HEK293T (cell line): ENCODE measurements around the gene PRAMEF13.
"Not testable (repeated sequence)": the region's sequence is repeated elsewhere in the genome, so short reads cannot be mapped to it uniquely, and the experiment has no call there.

Experiments used
- ARNT ChIP-seq: fragments of 450-650 bp; IDR thresholded peaks from 2 replicates; pipeline ENCODE4 v1.6.1; 2017; ENCODE audit warnings: mild to moderate bottlenecking
- BHLHE40 ChIP-seq: fragments of 450-650 bp; IDR thresholded peaks from 2 replicates; pipeline ENCODE4 v1.6.1; 2016; ENCODE audit warnings: mild to moderate bottlenecking, moderate library complexity, borderline replicate concordance
- CTBP1 ChIP-seq: fragments of 450-650 bp; IDR thresholded peaks from 2 replicates; pipeline ENCODE4 v1.6.1; 2016; ENCODE audit warnings: borderline replicate concordance
- ELF4 ChIP-seq: fragments of 450-650 bp; IDR thresholded peaks from 2 replicates; pipeline ENCODE4 v1.6.1; 2017; ENCODE audit warnings: antibody characterized with exemption
- FOXA1 ChIP-seq: fragments of 450-650 bp; IDR thresholded peaks from 2 replicates; pipeline ENCODE4 v1.6.1; 2016; ENCODE audit warnings: mild to moderate bottlenecking
- FOXK2 ChIP-seq: fragments of 450-650 bp; IDR thresholded peaks from 2 replicates; pipeline ENCODE4 v1.6.1; 2016; ENCODE audit warnings: mild to moderate bottlenecking
- FOXM1 ChIP-seq: fragments of 450-650 bp; IDR thresholded peaks from 2 replicates; pipeline ENCODE4 v1.6.1; 2017; ENCODE audit warnings: mild to moderate bottlenecking, borderline replicate concordance
- L3MBTL2 ChIP-seq: fragments of 450-650 bp; conservative IDR thresholded peaks from 2 replicates; pipeline ENCODE4 v1.6.1; 2016; ENCODE audit warnings: mild to moderate bottlenecking
- LEF1 ChIP-seq: fragments of 450-650 bp; IDR thresholded peaks from 2 replicates; pipeline ENCODE4 v1.6.1; 2017; ENCODE audit warnings: mild to moderate bottlenecking, borderline replicate concordance
- SP1 ChIP-seq: fragments of 450-650 bp; IDR thresholded peaks from 2 replicates; pipeline ENCODE4 v1.6.1; 2017
- SUZ12 ChIP-seq: fragments of 450-650 bp; IDR thresholded peaks from 2 replicates; pipeline ENCODE4 v1.6.1; 2016; ENCODE audit warnings: mild to moderate bottlenecking
- TARDBP ChIP-seq: fragments of 450-650 bp; IDR thresholded peaks from 2 replicates; pipeline ENCODE4 v1.6.1; 2016
- ZNF384 ChIP-seq: fragments of 450-650 bp; IDR thresholded peaks from 2 replicates; pipeline ENCODE4 v1.6.1; 2016

- not testable (repeated sequence) for TF ChIP-seq ELF4, SUZ12, SP1, CTBP1, FOXK2, ARNT, LEF1, BHLHE40, FOXM1, TARDBP, ZNF384, L3MBTL2, FOXA1
Measured at GRCh38 chr1:13243536-13244263, 42.5 kb upstream of the PRAMEF13 start.
